ENCODE results near the gene RPS15.

RPS15 gene

DNA sequence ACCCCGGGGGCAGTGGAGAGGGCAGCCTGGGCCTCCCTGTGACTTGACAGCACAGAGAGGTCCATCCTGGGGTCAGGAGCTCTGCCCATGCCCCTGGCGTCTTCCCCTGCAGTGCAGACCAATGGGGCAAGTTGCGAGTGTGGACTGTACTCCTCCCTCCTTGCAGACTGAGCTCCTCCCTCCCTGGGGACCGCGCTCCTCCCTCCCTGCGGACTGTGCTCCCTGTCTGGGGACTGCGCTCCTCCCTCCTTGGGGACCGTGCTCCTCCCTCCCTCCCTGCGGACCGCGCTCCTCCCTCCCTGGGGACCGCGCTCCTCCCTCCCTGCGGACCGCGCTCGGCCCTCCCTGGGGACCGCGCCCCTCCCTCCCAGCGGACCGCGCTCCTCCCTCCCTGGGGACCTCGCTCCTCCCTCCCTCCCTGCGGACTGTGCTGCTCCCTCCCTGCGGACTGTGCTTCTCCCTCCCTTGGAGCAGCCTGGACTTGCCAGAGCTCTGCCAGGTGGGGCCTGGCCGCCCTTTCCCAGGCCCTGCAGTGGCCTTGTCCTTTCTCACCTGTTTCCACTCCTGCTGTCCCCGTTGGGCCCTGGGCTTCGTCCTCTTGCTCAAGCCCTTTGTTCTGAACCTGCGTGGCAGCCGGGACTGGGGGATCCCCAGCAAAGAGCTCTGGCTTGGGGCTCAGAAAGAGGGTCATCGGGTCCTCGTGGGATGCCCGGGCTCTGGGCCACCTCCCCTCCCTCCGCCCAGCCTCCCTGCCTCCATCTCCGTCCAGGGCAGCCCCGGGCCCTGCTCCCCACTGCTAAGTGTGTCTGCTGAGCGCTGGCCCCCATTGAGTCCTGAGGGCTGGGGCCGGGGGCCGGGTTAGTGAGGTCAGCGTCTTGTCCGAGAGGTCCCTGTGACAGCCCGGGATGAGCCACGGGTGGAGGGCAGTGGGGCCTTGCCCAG lies 43.7 kb upstream of the RPS15 start:
- TF ChIP-seq, protein P1, sequence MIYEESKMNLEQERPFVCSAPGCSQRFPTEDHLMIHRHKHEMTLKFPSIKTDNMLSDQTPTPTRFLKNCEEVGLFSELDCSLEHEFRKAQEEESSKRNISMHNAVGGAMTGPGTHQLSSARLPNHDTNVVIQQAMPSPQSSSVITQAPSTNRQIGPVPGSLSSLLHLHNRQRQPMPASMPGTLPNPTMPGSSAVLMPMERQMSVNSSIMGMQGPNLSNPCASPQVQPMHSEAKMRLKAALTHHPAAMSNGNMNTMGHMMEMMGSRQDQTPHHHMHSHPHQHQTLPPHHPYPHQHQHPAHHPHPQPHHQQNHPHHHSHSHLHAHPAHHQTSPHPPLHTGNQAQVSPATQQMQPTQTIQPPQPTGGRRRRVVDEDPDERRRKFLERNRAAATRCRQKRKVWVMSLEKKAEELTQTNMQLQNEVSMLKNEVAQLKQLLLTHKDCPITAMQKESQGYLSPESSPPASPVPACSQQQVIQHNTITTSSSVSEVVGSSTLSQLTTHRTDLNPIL (CRISPR knock-in tag; IDR thresholded peaks at IDR 0.05; ENCODE audit: low read depth) = no peak
- peak; percentile 13 for ATAC-seq

DNA sequence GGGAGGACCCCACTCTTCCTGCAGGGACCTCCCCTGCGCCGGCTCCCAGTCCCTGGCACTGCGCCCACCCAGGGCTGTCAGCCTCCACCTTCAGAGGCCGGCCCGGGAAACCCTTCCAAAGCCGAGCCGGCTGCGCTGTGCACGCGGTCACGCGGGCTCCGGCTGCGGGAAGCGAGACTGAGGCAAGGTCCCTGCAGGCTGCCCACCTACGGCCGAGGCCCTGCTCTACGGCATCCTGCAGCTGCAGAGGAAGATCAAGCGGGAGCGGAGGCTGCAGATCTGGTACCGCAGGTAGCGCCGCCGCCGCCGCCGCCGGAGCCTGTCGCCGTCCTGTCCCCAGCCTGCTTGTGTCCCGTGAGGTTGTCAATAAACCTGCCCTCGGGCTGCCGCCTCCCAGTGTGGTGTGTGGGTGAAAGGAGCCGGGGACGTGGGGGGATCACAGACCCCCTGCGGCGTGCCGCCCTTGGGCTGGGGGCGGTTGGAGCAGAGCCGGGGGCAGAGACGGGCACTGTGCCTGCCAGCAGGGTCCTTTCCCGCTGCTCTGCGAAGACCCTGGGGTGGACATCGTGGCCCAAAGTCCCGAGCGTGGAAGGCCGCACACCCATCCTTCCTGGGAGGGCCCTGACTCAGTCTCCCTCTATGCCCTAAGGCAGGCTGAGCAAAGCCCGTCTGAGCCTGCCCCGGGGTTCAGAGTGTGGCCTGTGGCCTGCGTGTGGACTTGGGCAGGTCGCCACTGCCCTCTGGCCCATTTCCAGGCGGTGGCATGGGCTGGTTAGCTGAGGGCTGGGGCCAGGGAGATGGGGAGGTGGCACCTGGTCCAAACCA lies 42.8 kb upstream of the RPS15 start:
- peak; percentile 4 for ATAC-seq

DNA sequence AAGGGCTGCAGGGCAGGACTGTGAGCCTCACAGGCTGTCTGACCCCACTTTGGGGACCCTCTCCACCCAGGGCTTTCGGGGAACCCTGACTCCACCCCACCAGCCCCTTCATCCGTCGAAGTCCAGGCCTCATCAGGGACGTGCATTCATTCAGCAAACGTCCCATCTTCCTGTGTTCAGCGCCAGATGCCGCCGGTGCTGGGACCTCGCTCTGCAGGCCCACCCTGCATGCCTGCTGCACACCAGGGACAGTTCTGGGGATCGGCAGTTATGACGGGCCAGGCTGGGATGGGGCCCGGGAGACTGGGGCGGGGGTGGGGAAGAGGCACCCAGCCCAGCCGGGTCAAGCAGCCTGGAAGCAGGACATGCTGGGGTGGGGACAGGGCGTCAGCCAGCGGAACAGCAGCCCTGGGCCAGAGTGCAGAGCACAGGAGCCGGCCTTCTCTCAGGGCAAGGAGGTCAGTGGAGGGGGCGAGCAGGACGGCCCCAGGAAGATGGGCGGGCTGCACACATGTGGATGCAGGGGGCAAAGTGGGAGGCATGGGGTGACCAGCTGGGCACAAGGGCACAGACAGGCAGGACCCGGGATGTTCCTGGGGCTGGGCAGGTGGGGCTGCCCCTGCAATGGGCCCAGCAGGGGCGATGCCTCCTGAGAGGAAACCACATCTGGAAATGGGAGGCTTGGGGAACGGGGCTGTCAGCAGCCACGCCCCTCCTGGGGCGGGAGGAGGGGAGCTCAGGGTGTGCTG lies 42.0 kb upstream of the RPS15 start:
- no peak for ATAC-seq
- TF ChIP-seq BACH2 (CRISPR knock-in tag; IDR thresholded peaks at IDR 0.05; ENCODE audit: borderline replicate concordance) (no peak), ZNF565 (CRISPR knock-in tag; conservative IDR thresholded peaks at IDR 0.05; ENCODE audit: low read depth) (no peak), SNAI2 (CRISPR knock-in tag; IDR thresholded peaks at IDR 0.05) (no peak), ISL1 (CRISPR knock-in tag; IDR thresholded peaks at IDR 0.05) (no peak), CSDC2 (CRISPR knock-in tag; IDR thresholded peaks at IDR 0.05) (no peak), ARNTL (CRISPR knock-in tag; IDR thresholded peaks at IDR 0.05; ENCODE audit: borderline replicate concordance, low read depth) (no peak), ZNF8 (CRISPR knock-in tag; IDR thresholded peaks at IDR 0.05) (no peak)
- TF ChIP-seq, protein P2, sequence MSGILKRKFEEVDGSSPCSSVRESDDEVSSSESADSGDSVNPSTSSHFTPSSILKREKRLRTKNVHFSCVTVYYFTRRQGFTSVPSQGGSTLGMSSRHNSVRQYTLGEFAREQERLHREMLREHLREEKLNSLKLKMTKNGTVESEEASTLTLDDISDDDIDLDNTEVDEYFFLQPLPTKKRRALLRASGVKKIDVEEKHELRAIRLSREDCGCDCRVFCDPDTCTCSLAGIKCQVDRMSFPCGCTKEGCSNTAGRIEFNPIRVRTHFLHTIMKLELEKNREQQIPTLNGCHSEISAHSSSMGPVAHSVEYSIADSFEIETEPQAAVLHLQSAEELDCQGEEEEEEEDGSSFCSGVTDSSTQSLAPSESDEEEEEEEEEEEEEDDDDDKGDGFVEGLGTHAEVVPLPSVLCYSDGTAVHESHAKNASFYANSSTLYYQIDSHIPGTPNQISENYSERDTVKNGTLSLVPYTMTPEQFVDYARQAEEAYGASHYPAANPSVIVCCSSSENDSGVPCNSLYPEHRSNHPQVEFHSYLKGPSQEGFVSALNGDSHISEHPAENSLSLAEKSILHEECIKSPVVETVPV (CRISPR knock-in tag; IDR thresholded peaks at IDR 0.05) = no peak
- TF ChIP-seq, protein P3, sequence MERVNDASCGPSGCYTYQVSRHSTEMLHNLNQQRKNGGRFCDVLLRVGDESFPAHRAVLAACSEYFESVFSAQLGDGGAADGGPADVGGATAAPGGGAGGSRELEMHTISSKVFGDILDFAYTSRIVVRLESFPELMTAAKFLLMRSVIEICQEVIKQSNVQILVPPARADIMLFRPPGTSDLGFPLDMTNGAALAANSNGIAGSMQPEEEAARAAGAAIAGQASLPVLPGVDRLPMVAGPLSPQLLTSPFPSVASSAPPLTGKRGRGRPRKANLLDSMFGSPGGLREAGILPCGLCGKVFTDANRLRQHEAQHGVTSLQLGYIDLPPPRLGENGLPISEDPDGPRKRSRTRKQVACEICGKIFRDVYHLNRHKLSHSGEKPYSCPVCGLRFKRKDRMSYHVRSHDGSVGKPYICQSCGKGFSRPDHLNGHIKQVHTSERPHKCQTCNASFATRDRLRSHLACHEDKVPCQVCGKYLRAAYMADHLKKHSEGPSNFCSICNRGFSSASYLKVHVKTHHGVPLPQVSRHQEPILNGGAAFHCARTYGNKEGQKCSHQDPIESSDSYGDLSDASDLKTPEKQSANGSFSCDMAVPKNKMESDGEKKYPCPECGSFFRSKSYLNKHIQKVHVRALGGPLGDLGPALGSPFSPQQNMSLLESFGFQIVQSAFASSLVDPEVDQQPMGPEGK (CRISPR knock-in tag; IDR thresholded peaks at IDR 0.05; ENCODE audit: borderline replicate concordance) = no peak
- TF ChIP-seq, protein P1 (CRISPR knock-in tag; IDR thresholded peaks at IDR 0.05; ENCODE audit: low read depth) = no peak

More for the DNA sequence above, 42.8 kb upstream of the RPS15 start:
- TF ChIP-seq ISL1 (CRISPR knock-in tag; IDR thresholded peaks at IDR 0.05) (no peak), ARNTL (CRISPR knock-in tag; IDR thresholded peaks at IDR 0.05; ENCODE audit: borderline replicate concordance, low read depth) (no peak), CSDC2 (CRISPR knock-in tag; IDR thresholded peaks at IDR 0.05) (no peak), BACH2 (CRISPR knock-in tag; IDR thresholded peaks at IDR 0.05; ENCODE audit: borderline replicate concordance) (no peak), ZNF565 (CRISPR knock-in tag; conservative IDR thresholded peaks at IDR 0.05; ENCODE audit: low read depth) (no peak), SNAI2 (CRISPR knock-in tag; IDR thresholded peaks at IDR 0.05) (no peak), PPARA (CRISPR knock-in tag; IDR thresholded peaks at IDR 0.05; ENCODE audit: borderline replicate concordance) (no peak), TCF4 (CRISPR knock-in tag; IDR thresholded peaks at IDR 0.05; ENCODE audit: borderline replicate concordance) (no peak), TOX (CRISPR knock-in tag; IDR thresholded peaks at IDR 0.05; ENCODE audit: borderline replicate concordance) (no peak)
- TF ChIP-seq, protein P2 (CRISPR knock-in tag; IDR thresholded peaks at IDR 0.05) = no peak
